HEK293 (cell line): ENCODE data around the gene ANO3.

ENCODE experiments used
- ATF2 ChIP-seq: fragments of 450-650 bp; formaldehyde crosslinking; IDR thresholded peaks from 2 replicates; pipeline ENCODE4 v1.5.1; 2016; ENCODE audit warnings: missing biosample characterization, missing genetic modification characterization, low read depth
- HOXD13 ChIP-seq: sonication (generic); formaldehyde crosslinking; IDR thresholded peaks from 2 replicates; pipeline ENCODE4 v1.8.0; 2022; ENCODE audit warnings: missing genetic modification reagents, borderline replicate concordance
- OSR2 ChIP-seq: fragments of 450-650 bp; formaldehyde crosslinking; IDR thresholded peaks from 2 replicates; pipeline ENCODE4 v1.5.1; 2016; ENCODE audit warnings: missing biosample characterization, missing genetic modification characterization
- ZBTB11 ChIP-seq: fragments of 450-650 bp; formaldehyde crosslinking; conservative IDR thresholded peaks from 2 replicates; pipeline ENCODE4 v1.5.1; 2016; ENCODE audit warnings: low read depth, missing biosample characterization, missing genetic modification characterization
- ZBTB49 ChIP-seq: fragments of 450-650 bp; formaldehyde crosslinking; IDR thresholded peaks from 2 replicates; pipeline ENCODE4 v1.5.1; 2016; ENCODE audit warnings: missing biosample characterization, missing genetic modification characterization, low read depth
- ZNF214 ChIP-seq: fragments of 450-650 bp; formaldehyde crosslinking; IDR thresholded peaks from 2 replicates; pipeline ENCODE4 v1.5.1; 2017; ENCODE audit warnings: missing biosample characterization, mild to moderate bottlenecking, missing genetic modification characterization, borderline replicate concordance
- ZNF274 ChIP-seq, 2 experiments: fragments of 200-500 bp in 1 of 2; fragments of 450-650 bp in 1 of 2; sonication (Bioruptor generic) in 1 of 2; formaldehyde crosslinking in 1 of 2; IDR thresholded peaks; 2 replicates each; pipeline versions ENCODE4 v1.5.1 to v1.6.1; 2014 to 2016; ENCODE audit warnings: borderline replicate concordance in 1 of 2, inconsistent platforms in 1 of 2, low read length in 1 of 2, missing biosample characterization in 1 of 2, missing genetic modification characterization in 1 of 2
- ZNF280C ChIP-seq: fragments of 450-650 bp; formaldehyde crosslinking; IDR thresholded peaks from 2 replicates; pipeline ENCODE4 v1.5.1; 2016; ENCODE audit warnings: missing biosample characterization, missing genetic modification characterization
- ZNF521 ChIP-seq: fragments of 450-650 bp; formaldehyde crosslinking; IDR thresholded peaks from 2 replicates; pipeline ENCODE4 v1.5.1; 2017; ENCODE audit warnings: missing biosample characterization, mild to moderate bottlenecking, missing genetic modification characterization
- ZNF544 ChIP-seq: fragments of 450-650 bp; formaldehyde crosslinking; IDR thresholded peaks from 2 replicates; pipeline ENCODE4 v1.5.0; 2017; ENCODE audit warnings: missing biosample characterization, missing genetic modification characterization
- ZNF580 ChIP-seq: fragments of 450-650 bp; formaldehyde crosslinking; IDR thresholded peaks from 2 replicates; pipeline ENCODE4 v1.5.1; 2016; ENCODE audit warnings: missing biosample characterization, missing genetic modification characterization
- ZNF664 ChIP-seq: fragments of 450-650 bp; formaldehyde crosslinking; IDR thresholded peaks from 2 replicates; pipeline ENCODE4 v1.5.1; 2016; ENCODE audit warnings: missing biosample characterization, missing genetic modification characterization
- ZNF777 ChIP-seq: fragments of 450-650 bp; formaldehyde crosslinking; IDR thresholded peaks from 2 replicates; pipeline ENCODE4 v1.5.1; 2017; ENCODE audit warnings: missing biosample characterization, missing genetic modification characterization, borderline replicate concordance
- ZSCAN5A ChIP-seq: fragments of 450-650 bp; formaldehyde crosslinking; IDR thresholded peaks from 2 replicates; pipeline ENCODE4 v1.5.1; 2016; ENCODE audit warnings: missing biosample characterization, missing genetic modification characterization

GRCh38 chr11:26587073-26587472, 255.1 kb downstream of the ANO3 start:
- TF ChIP-seq ZNF664 (tag by site-specific recombination) (no peak), ZBTB11 (no peak), OSR2 (tag by site-specific recombination) (no peak), ZNF274 (IDR thresholded peaks at IDR 0.05; ENCODE audit: low read length) (no peak), ZNF274 (tag by site-specific recombination; IDR thresholded peaks at IDR 0.05; ENCODE audit: borderline replicate concordance) (no peak), ZNF521 (tag by site-specific recombination) (no peak), HOXD13 (no peak), ZNF580 (tag by site-specific recombination) (no peak), ZNF544 (tag by site-specific recombination) (no peak), ZNF214 (tag by site-specific recombination) (no peak), ZNF777 (tag by site-specific recombination) (no peak), ZBTB49 (tag by site-specific recombination) (no peak), ZNF280C (tag by site-specific recombination) (no peak), ATF2 (no peak), ZSCAN5A (tag by site-specific recombination) (no peak)
